Activated T-helper 1 cell treated with anti-CD3 and anti-CD28 coated beads, Interleukin-12 subunit alpha, Interleukin-12 subunit beta, Interleukin-2, Interleukin-4 antibody, amounts not matched to agents 30 ng/mL and 10 ng/mL and 1 ng/mL, durations not matched to agents 14 hours and 24 hours and 36 hours (primary cell): ENCODE measurements around the gene NUSAP1. TPM values are rescaled to one million over a fixed set of nuclear protein-coding genes. Genes with fewer than 3 reads are reported as not detected.
"Not testable (repeated sequence)": the region's sequence is repeated elsewhere in the genome, so short reads cannot be mapped to it uniquely, and the experiment has no call there.

Source experiments
- DNase-seq: peaks from one replicate; pipeline ENCODE4 v3.0.0; 2021; ENCODE audit warnings: low spot score
- H3K27ac Mint-ChIP-seq: one replicate; pipeline ENCODE4 v1.8.0; 2021; ENCODE audit warnings: mild to moderate bottlenecking, mixed read lengths
- H3K27me3 Mint-ChIP-seq: one replicate; pipeline ENCODE4 v1.8.0; 2022; ENCODE audit warnings: mild to moderate bottlenecking, moderate library complexity, mixed read lengths; ENCODE audit not compliant: insufficient read depth
- H3K36me3 Mint-ChIP-seq: one replicate; pipeline ENCODE4 v1.8.0; 2021; ENCODE audit warnings: low read depth, mixed read lengths
- H3K4me1 Mint-ChIP-seq: one replicate; pipeline ENCODE4 v1.8.0; 2021; ENCODE audit warnings: low read depth, mixed read lengths
- H3K4me3 Mint-ChIP-seq: one replicate; pipeline ENCODE4 v1.8.0; 2021; ENCODE audit warnings: mild to moderate bottlenecking, moderate library complexity, mixed read lengths
- H3K9me3 Mint-ChIP-seq: one replicate; pipeline ENCODE4 v1.8.0; 2021; ENCODE audit warnings: mixed read lengths
- intact Hi-C: fragments of 100-400 bp; cut with micrococcal nuclease; formaldehyde crosslinking; loops from one replicate; pipeline ENCODE4 v1.15.1; 2024
- total RNA-seq: library from RNA; stranded (reverse); gene quantifications from 2 replicates; pipeline ENCODE4 v1.2.3, GENCODE V29; 2022

The NUSAP1 gene
- total RNA-seq, 1 donor from 2014 or later, result 117 TPM

DNA sequence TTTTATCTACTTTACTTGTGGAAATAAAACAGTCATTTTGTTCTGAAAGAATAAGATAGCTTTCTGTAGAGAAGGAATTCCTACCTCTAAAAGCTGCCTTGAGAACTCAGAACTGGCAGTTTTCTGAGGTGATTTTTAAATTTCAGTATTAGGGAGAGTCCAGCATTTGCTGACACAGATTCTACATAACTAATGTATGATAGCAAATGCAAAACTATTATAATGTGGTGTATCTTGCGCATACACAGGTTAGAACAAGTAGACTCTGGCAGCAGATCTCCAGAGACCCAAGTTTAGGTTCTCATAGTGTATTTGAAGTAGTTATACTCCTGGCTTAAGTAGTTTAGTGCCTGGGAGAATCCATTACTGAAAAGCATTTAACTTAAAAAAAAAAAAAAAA is 31.1 kb upstream of the NUSAP1 start:
- peaks cover 24% of the 10 kb centered on the region for H3K4me1 Mint-ChIP-seq
- peak overlapping the region; percentile 67 for H3K27ac Mint-ChIP-seq
- peaks cover 23% of the 10 kb centered on the region for H3K36me3 Mint-ChIP-seq
- no peaks in the 10 kb centered on the region for H3K9me3 Mint-ChIP-seq
- no peak for DNase-seq
- no peaks in the 10 kb centered on the region for H3K27me3 Mint-ChIP-seq
- H3K4me3 Mint-ChIP-seq, result no peak overlapping the region
- intact Hi-C loops, result no loop called here

DNA sequence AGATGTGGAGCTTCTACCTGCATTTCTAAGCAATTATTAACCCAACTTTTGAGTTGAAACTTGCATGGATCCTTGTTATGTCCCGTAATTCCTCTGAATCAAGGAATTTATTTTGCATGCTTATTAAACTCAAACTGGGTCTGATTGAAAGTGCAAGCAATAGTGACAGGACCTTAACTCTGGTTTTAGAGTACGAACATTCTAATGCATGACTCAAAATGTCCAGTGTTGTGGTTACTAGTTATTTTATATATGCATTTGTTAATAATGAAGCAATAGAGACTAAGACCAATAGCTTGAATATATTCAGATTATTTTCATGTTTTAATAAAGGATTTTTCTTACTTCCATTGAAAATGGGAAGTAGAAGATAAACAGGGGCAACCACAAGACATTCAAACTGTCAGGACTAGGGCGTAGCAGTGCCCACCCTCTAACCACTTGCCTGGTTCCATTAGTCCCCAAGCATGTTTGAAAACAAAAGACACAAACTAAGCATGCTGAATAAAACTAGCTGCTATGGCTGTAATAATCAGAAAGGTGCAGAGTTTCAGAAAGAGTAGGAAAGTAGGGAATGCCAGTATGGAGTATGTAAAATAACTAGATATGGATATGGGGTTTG is 28.4 kb upstream of the NUSAP1 start:
- no peaks in the 10 kb centered on the region for H3K27me3 Mint-ChIP-seq
- peaks cover 27% of the 10 kb centered on the region for H3K4me1 Mint-ChIP-seq
- intact Hi-C loops, result no loop called here
- peaks cover 21% of the 10 kb centered on the region for H3K36me3 Mint-ChIP-seq
- no peak overlapping the region for H3K4me3 Mint-ChIP-seq
- H3K9me3 Mint-ChIP-seq, result no peaks in the 10 kb centered on the region
- DNase-seq, result no peak
- no peak overlapping the region for H3K27ac Mint-ChIP-seq

GRCh38 chr15:41307679-41308078 is 25.0 kb upstream of the NUSAP1 start:
- intact Hi-C loops, result no loop called here
- DNase-seq, result no peak
- Mint-ChIP-seq H3K27ac (no peak overlapping the region), H3K27me3 (no peaks in the 10 kb centered on the region), H3K36me3 (peaks cover 15% of the 10 kb centered on the region), H3K4me3 (no peak overlapping the region), H3K9me3 (no peaks in the 10 kb centered on the region), H3K4me1 (peaks cover 15% of the 10 kb centered on the region)

GRCh38 chr15:41309226-41309905 is 23.3 kb upstream of the NUSAP1 start:
- H3K36me3 Mint-ChIP-seq, result peaks cover 23% of the 10 kb centered on the region
- H3K27me3 Mint-ChIP-seq, result no peaks in the 10 kb centered on the region
- H3K4me1 Mint-ChIP-seq, result peaks cover 10% of the 10 kb centered on the region
- intact Hi-C loops, result no loop called here
- H3K27ac Mint-ChIP-seq, result no peak overlapping the region
- no peak for DNase-seq
- no peak overlapping the region for H3K4me3 Mint-ChIP-seq
- H3K9me3 Mint-ChIP-seq, result no peaks in the 10 kb centered on the region

GRCh38 chr15:41320805-41321330 is 11.8 kb upstream of the NUSAP1 start:
- H3K4me3 Mint-ChIP-seq, H3K9me3 Mint-ChIP-seq, H3K27ac Mint-ChIP-seq, intact Hi-C loops, DNase-seq, H3K27me3 Mint-ChIP-seq: not testable (repeated sequence)
- H3K4me1 Mint-ChIP-seq, result peaks cover 10% of the 10 kb centered on the region
- peaks cover 23% of the 10 kb centered on the region for H3K36me3 Mint-ChIP-seq

DNA sequence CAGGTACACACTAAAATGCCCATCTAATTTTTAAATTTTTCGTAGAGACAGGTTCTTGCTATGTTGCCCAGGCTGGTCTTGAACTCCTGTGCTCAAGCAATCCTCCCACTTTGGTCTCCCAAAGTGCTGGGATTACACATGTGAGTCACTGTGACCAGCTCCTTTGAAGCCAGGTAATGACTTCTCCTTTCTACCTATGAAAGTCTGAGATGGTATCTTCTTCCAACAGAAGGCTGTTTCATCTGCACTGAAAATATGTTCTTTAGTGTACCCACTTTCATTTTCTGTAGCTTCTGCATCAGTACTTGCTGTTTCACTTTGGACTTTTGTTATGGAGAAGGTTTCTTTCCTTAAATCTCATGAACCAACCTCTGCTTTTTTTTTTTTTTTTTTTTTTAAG is 9.1 kb upstream of the NUSAP1 start:
- H3K36me3 Mint-ChIP-seq, result peaks cover 23% of the 10 kb centered on the region
- DNase-seq, result no peak
- no peaks in the 10 kb centered on the region for H3K9me3 Mint-ChIP-seq
- peak overlapping the region; percentile 71 for H3K27ac Mint-ChIP-seq
- intact Hi-C loops, result loop anchor here (1.0 kb wide), 1 partner anchor 9 kb away; the partner anchor contains the start of genes NUSAP1 and OIP5
- H3K27me3 Mint-ChIP-seq, result no peaks in the 10 kb centered on the region
- H3K4me3 Mint-ChIP-seq, result no peak overlapping the region
- peaks cover 15% of the 10 kb centered on the region for H3K4me1 Mint-ChIP-seq

GRCh38 chr15:41331281-41331680 is 1.4 kb upstream of the NUSAP1 start:
- no peaks in the 10 kb centered on the region for H3K9me3 Mint-ChIP-seq
- no peaks in the 10 kb centered on the region for H3K27me3 Mint-ChIP-seq
- H3K27ac Mint-ChIP-seq, result peak overlapping the region; percentile 95
- H3K36me3 Mint-ChIP-seq, result peaks cover 15% of the 10 kb centered on the region
- H3K4me1 Mint-ChIP-seq, result peaks cover 29% of the 10 kb centered on the region
- intact Hi-C loops, result loop anchor here (5.0 kb wide), 3 partner anchors 161 to 739 kb away; partner anchors contain the start of genes ITPKA, KNL1 and MAPKBP1
- no peak for DNase-seq
- H3K4me3 Mint-ChIP-seq, result peak overlapping the region; percentile 94

DNA sequence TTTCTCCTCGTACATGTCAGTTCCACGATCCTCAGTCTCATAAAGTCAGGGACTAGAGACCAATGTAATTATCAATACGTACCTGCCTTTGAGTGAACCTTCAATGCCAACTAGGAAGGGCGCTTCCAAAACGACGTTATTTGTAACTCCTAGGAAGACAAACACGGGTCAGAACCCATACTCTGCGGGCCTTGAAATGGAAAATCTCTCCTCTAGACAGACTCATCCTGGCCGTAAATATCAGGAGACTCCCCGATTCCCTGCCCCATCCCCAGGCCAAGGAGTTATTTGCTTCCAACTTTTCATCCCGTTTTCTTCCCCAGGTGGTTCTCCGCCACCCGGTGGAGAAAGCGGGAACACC is 868 bp upstream of the NUSAP1 start:
- Mint-ChIP-seq H3K9me3 (no peaks in the 10 kb centered on the region), H3K36me3 (peaks cover 13% of the 10 kb centered on the region), H3K4me1 (peaks cover 32% of the 10 kb centered on the region), H3K27me3 (no peaks in the 10 kb centered on the region), H3K4me3 (peak overlapping the region; percentile 94), H3K27ac (peak overlapping the region; percentile 95)
- no peak for DNase-seq
- intact Hi-C loops, result loop anchor here (1.0 to 5.0 kb wide), 12 partner anchors 9 to 740 kb away; partner anchors contain the start of genes CHAC1, CHP1, DNAJC17 and INO80

- intact Hi-C loops, result loop anchor here (2.0 to 5.0 kb wide), 8 partner anchors 70 to 741 kb away; partner anchors contain the start of genes CHAC1, DNAJC17, INO80 and ITPKA
- DNase-seq, result no peak
- Mint-ChIP-seq H3K9me3 (no peaks in the 10 kb centered on the region), H3K4me3 (peak overlapping the region; percentile 94), H3K27ac (peak overlapping the region; percentile 95), H3K27me3 (no peaks in the 10 kb centered on the region), H3K36me3 (peaks cover 15% of the 10 kb centered on the region), H3K4me1 (peaks cover 40% of the 10 kb centered on the region)
These were observed 413 bp downstream of the NUSAP1 start for GRCh38 chr15:41333026-41333562.

DNA sequence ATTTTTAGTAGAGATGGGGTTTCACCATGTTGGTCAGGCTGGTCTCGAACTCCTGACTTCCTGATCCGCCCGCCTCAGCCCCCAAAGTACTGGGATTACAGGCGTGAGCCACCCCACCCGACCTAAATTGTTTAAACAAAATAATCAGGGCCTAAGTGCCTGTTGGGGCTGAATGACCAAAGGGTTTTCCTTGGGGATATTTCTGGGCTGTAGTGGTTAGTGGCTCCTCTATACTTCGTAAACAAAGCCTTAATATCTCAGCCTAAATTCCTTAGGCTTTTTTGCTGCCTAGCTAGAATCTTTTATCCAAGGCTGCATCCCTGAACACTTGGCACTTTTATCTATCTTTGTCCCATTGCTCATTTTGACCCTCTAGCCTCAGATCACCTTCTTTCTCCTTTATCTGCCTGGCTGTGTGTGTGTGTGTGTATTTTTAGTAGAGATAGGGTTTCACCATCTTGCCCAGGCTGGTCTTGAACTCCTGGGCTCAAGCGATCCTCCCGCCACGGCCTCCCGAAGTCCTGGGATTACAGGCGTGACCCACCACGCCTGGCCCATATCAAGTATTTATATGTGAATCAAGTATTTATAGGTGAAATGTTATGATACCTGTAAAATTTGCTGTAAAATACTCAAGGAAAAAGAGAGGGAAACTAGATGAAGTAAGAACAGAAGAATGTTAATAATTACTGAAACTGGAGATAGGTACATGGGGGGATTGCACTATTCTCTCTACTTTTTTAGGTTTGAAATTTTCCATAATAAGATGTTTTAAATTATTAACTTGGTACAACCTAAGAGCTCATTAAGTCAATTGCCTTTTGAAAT is 1.8 kb downstream of the NUSAP1 start:
- Mint-ChIP-seq H3K4me1 (peaks cover 45% of the 10 kb centered on the region), H3K36me3 (peaks cover 12% of the 10 kb centered on the region), H3K27me3 (no peaks in the 10 kb centered on the region), H3K4me3 (peak overlapping the region; percentile 94), H3K9me3 (no peaks in the 10 kb centered on the region), H3K27ac (peak overlapping the region; percentile 95)
- no peak for DNase-seq
- intact Hi-C loops, result loop anchor here (5.0 kb wide), 3 partner anchors 158 to 742 kb away; partner anchors contain the start of genes ITPKA, KNL1 and MAPKBP1

DNA sequence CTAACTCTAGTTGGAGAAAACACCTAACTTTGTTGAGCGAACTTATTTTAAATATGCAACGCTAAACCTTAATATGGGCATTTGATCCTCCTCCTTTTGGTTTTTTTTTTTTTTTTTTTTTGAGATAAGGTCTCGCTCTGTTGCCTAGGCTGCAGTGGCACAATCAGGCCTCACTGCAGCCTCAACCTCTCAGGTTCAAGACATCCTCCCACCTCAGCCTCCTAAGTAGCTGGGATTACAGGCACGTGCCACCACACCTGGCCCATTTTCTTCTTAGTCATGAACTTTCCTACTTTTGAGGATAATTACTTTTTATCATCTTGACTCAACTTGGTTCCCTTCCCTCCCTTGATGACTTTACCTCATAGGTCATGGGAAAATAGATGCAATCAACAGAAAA is 3.9 kb downstream of the NUSAP1 start:
- Mint-ChIP-seq H3K27ac (peak overlapping the region; percentile 49), H3K9me3 (no peaks in the 10 kb centered on the region), H3K4me3 (peak overlapping the region; percentile 4), H3K4me1 (peaks cover 51% of the 10 kb centered on the region), H3K36me3 (peaks cover 29% of the 10 kb centered on the region), H3K27me3 (no peaks in the 10 kb centered on the region)
- no peak for DNase-seq
- intact Hi-C loops, result no loop called here

GRCh38 chr15:41337047-41337446 is 4.4 kb downstream of the NUSAP1 start:
- Mint-ChIP-seq H3K4me1 (peaks cover 51% of the 10 kb centered on the region), H3K36me3 (peaks cover 34% of the 10 kb centered on the region), H3K9me3 (no peaks in the 10 kb centered on the region), H3K27me3 (no peaks in the 10 kb centered on the region), H3K27ac (peak overlapping the region; percentile 74), H3K4me3 (no peak overlapping the region)
- intact Hi-C loops, result no loop called here
- DNase-seq, result no peak
